ENCODE measurements around the gene PLXNC1.

GRCh38 chr12:94190623-94191022, 42.2 kb downstream of the PLXNC1 start:
- no peak for TF ChIP-seq HDGF (IDR thresholded peaks at IDR 0.05; ENCODE audit: borderline replicate concordance)
- TF ChIP-seq SP1 (IDR thresholded peaks at IDR 0.05): no peak
- no peak for TF ChIP-seq ELF4 (IDR thresholded peaks at IDR 0.05)
- TF ChIP-seq ARNT (IDR thresholded peaks at IDR 0.05): no peak
- TF ChIP-seq ZNF384 (IDR thresholded peaks at IDR 0.05): no peak
- no peak for TF ChIP-seq NFRKB (IDR thresholded peaks at IDR 0.05)
- TF ChIP-seq TARDBP (IDR thresholded peaks at IDR 0.05): no peak
- TF ChIP-seq CTBP1 (IDR thresholded peaks at IDR 0.05; ENCODE audit: borderline replicate concordance): no peak
- no peak for TF ChIP-seq FOXK2 (IDR thresholded peaks at IDR 0.05)
- no peak for TF ChIP-seq FOXM1 (IDR thresholded peaks at IDR 0.05; ENCODE audit: borderline replicate concordance)
- TF ChIP-seq BHLHE40 (IDR thresholded peaks at IDR 0.05; ENCODE audit: borderline replicate concordance): no peak
- no peak for TF ChIP-seq LEF1 (IDR thresholded peaks at IDR 0.05; ENCODE audit: borderline replicate concordance)
- TF ChIP-seq FOXA1 (IDR thresholded peaks at IDR 0.05): no peak
- TF ChIP-seq SUZ12 (IDR thresholded peaks at IDR 0.05): no peak
